ENCODE measurements around the gene NAA60.
A peak's percentile ranks its signal among the peaks of the same experiment; 100 is the strongest.
"Not testable (repeated sequence)": the region's sequence is repeated elsewhere in the genome, so short reads cannot be mapped to it uniquely, and the experiment has no call there.

NAA60 gene

GRCh38 chr16:3498988-3499387 lies 55.5 kb downstream of the NAA60 start (continued):
- TF ChIP-seq ZNF449 (tag by site-specific recombination; IDR thresholded peaks at IDR 0.05) (no peak), ZNF626 (tag by site-specific recombination; IDR thresholded peaks at IDR 0.05) (no peak), ZNF692 (tag by site-specific recombination; IDR thresholded peaks at IDR 0.05) (no peak), ZNF521 (tag by site-specific recombination; IDR thresholded peaks at IDR 0.05) (no peak), ZNF555 (tag by site-specific recombination; conservative IDR thresholded peaks at IDR 0.05) (no peak), ZNF596 (tag by site-specific recombination; IDR thresholded peaks at IDR 0.05) (no peak)

- 0 out of 2 replicates have a peak, but pooled peaks have one; percentile 2 for TF ChIP-seq ZNF335 (tag by site-specific recombination; conservative IDR thresholded peaks at IDR 0.05)
- Histone ChIP-seq H3K36me3 (ENCODE audit: control insufficient read depth in 2 of 2, insufficient read depth in 1 of 2, low read length in 2 of 2) (peaks cover 8 to 13% of the 10 kb centered on the region in 2 experiments; a peak in 2 of 3 replicates), H3K4me3 (ENCODE audit: low read depth, low read length) (peak overlapping the region; percentile 85), H3K27ac (ENCODE audit: extremely low read depth, low read depth, low read length) (peak overlapping the region; percentile 35; the same call in 1 of the 2 replicates)
- ChIA-PET POLR2A (interaction anchor here (1.2 to 1.3 kb wide), 2 partner anchors 57 to 100 kb away, joined by 3 read pairs; partner anchors contain the start of genes NAA60 and ZNF174), CTCF (interaction anchor here (0.7 kb wide), 1 partner anchor 105 kb away, joined by 3 read pairs; no protein-coding TSS in a partner anchor)
- H3K4me1 ChIP-seq (ENCODE audit: control insufficient read depth, insufficient read depth, low read length); H3K9me3 ChIP-seq (ENCODE audit: control insufficient read depth, insufficient read depth, low read depth, low read length): not testable (repeated sequence)
Measured at GRCh38 chr16:3501412-3501761, 57.9 kb downstream of the NAA60 start.

- H3K36me3 ChIP-seq (ENCODE audit: control insufficient read depth in 2 of 2, insufficient read depth in 1 of 2, low read length in 2 of 2), result peaks cover 13 to 18% of the 10 kb centered on the region in 2 experiments; a peak in 2 of 3 replicates
- ChIA-PET POLR2A (no interaction called here), CTCF (interaction anchor here (0.6 to 0.7 kb wide), 2 partner anchors 106 to 294 kb away, joined by 3 read pairs; no protein-coding TSS in a partner anchor)
- H3K4me1 ChIP-seq (ENCODE audit: control insufficient read depth, insufficient read depth, low read length), result no peaks in the 10 kb centered on the region
- H3K4me3 ChIP-seq (ENCODE audit: low read depth, low read length), result peak overlapping the region; percentile 85; the same call in 1 of the 2 replicates
- TF ChIP-seq ZNF324 (tag by site-specific recombination; IDR thresholded peaks at IDR 0.05) (no peak), ZNF610 (tag by site-specific recombination; IDR thresholded peaks at IDR 0.05; ENCODE audit: borderline replicate concordance) (no peak), MEIS1 (CRISPR knock-in tag; IDR thresholded peaks at IDR 0.05; ENCODE audit: borderline replicate concordance) (no peak), REPIN1 (tag by site-specific recombination; IDR thresholded peaks at IDR 0.05; ENCODE audit: low read depth) (no peak), WT1 (tag by site-specific recombination; IDR thresholded peaks at IDR 0.05) (no peak), ZNF280D (tag by site-specific recombination; IDR thresholded peaks at IDR 0.05) (no peak), ZBTB20 (tag by site-specific recombination; IDR thresholded peaks at IDR 0.05) (no peak), SP2 (tag by site-specific recombination; IDR thresholded peaks at IDR 0.05) (no peak), HOXC10 (CRISPR knock-in tag; IDR thresholded peaks at IDR 0.05) (no peak), ZNF10 (tag by site-specific recombination; IDR thresholded peaks at IDR 0.05) (no peak), KLF1 (tag by site-specific recombination; IDR thresholded peaks at IDR 0.05) (no peak)
- no peak overlapping the region for H3K27ac ChIP-seq (ENCODE audit: extremely low read depth, low read depth, low read length)
- no peaks in the 10 kb centered on the region for H3K9me3 ChIP-seq (ENCODE audit: control insufficient read depth, insufficient read depth, low read depth, low read length)
Measured at GRCh38 chr16:3501783-3502400, 58.4 kb downstream of the NAA60 start.

All from HEK293 (cell line).